ENCODE results near the gene TRAPPC3.
"Not testable (repeated sequence)": the region's sequence is repeated elsewhere in the genome, so short reads cannot be mapped to it uniquely, and the experiment has no call there.

The TRAPPC3 gene

GRCh38 chr1:36166136-36166535, 16.9 kb upstream of the TRAPPC3 start:
- DNase-seq, result no peak

DNA sequence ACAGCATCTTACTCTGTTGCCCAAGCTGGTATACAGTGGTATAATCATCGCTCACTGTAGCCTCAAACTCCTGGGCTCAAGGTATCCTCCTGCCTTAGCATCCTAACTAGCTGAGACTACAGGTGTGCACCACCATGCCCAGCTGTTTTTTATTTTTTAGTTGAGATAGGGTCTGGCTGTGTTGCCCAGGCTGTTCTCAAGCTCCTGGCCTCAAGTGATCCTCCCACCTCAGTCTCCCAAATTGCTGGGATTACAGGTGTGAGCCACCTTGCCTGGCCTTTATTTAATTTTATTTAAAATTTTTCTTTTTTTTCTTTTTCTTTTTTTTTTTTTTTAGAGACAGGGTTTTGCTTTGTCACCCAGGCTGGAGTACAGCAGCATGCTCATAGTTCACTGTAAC, 15.9 kb upstream of the TRAPPC3 start:
- no peak for DNase-seq

DNA sequence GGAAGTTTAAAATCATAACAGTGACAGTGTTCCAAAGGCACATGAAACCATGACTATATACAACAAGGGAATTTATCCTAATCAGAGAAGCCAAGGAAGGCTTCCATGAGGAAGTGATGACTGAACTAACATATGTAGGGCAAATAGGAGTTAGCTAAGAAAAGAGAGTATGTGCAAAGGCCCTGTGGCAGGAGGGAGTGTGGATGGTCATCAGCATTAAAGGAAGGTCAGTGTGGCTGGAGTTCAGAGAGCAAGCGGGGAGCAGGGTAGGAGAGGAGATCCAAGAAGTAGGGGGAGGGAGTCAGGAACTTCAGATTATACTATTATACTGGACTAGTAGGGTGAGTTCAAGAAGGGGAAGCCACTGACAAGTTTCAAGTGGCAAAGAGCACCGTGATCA, 15.1 kb upstream of the TRAPPC3 start:
- no peak for DNase-seq

DNA sequence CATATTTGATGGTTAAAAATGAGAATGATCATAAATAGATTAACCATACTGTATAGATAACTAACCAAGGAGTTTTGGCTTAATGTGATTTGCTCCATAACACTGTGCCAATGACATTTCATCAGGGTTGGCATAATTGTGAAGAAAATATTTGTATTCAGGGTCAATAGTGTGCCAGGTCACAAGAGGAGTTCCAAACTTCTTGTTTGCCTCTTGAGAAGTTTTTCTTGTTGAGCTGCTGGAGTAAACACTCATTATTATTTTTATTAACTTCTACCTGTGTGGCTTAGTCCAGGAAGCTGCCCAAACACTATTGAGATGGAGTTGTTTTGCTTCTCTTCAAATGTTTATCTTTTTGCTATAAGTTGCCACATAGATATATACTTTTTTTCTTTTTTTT, 14.1 kb upstream of the TRAPPC3 start:
- no peak for DNase-seq

GRCh38 chr1:36162680-36163239, 13.5 kb upstream of the TRAPPC3 start:
- no peak for DNase-seq

- DNase-seq, result no peak
These were observed 12.6 kb upstream of the TRAPPC3 start for GRCh38 chr1:36161641-36162531.

- DNase-seq, result peak; percentile 37
These were observed 11.7 kb upstream of the TRAPPC3 start for GRCh38 chr1:36160949-36161485.

- no peak for DNase-seq
These were observed 11.2 kb upstream of the TRAPPC3 start for GRCh38 chr1:36160388-36160948.

DNA sequence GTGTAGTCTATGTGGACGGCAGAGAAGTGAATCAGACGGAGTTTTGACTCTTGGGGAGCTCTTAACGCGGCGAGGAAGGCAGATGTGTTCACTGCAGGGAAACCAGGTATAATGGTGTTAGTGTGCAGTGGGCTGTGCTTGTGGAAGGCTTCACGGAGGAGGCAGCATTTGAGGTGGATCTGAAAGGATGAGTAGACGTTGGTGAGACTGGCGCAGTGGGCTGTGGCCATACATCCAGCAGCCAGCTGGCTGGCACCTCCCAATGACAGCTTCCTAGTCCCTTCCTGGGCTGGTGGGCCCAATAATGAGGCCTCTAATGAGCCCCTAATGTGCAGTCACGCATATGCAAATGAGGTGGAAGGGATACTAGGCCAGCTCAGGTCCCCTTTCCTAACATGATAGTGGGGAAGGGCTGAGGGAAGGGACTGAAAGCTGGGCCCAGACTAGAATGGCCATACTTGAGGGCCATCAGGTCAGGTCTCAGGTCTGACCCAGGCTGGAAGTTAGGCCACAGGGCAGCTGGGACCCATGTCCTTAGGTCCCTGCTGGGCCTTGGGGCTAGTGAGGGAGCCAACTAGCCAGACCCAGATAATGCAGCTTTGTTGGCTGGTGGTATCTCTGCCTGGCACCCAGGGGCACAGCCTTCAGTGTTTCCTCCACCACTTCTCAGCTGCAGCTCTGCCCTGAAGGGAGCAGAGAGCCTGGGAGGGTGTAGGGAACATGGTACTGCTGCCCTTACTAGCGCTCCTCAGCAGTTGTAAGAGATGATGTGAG, 10.5 kb upstream of the TRAPPC3 start:
- DNase-seq, result no peak

- not testable (repeated sequence) for DNase-seq
These were observed 9.6 kb upstream of the TRAPPC3 start for GRCh38 chr1:36158827-36159252.

DNA sequence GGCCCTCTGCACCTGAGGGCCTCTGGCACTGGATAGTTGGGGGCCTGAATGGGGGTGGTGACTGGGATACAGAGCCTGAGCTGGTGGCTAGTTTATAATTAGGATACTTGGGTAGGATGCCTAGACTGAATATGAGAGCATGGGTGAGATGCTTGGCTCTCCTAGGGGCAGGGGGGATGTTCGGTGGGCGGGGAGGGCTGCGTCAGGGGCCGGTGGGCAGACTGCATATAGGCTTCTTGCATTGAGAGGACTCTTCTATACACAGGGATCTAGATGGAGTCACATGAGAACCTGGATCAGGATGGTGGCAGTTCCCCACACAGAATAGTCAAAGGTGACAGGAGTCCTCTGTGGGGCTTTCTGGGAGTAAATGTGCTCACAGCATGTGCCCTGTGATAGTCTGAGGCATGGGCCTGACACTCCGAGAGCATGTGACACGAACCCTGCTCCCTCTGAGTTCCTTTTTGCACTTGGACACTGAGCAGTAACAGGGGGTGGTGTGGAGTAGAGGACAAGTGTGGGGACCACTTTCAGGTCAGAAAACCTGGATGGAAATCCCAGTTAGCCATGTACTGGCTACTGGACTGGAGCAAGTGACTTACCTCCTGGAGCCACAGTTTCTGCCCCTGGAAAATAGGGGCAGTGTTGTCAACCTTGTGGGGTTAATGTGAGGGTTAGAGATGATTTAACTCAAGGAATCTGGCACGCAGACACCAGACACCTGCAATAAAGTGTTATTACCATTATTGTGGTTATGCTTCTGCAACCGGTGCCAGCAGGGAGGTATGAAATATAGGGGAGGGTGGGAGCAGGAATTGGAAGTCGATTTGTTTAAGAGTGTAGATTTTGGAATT, 8.9 kb upstream of the TRAPPC3 start:
- no peak for DNase-seq

DNA sequence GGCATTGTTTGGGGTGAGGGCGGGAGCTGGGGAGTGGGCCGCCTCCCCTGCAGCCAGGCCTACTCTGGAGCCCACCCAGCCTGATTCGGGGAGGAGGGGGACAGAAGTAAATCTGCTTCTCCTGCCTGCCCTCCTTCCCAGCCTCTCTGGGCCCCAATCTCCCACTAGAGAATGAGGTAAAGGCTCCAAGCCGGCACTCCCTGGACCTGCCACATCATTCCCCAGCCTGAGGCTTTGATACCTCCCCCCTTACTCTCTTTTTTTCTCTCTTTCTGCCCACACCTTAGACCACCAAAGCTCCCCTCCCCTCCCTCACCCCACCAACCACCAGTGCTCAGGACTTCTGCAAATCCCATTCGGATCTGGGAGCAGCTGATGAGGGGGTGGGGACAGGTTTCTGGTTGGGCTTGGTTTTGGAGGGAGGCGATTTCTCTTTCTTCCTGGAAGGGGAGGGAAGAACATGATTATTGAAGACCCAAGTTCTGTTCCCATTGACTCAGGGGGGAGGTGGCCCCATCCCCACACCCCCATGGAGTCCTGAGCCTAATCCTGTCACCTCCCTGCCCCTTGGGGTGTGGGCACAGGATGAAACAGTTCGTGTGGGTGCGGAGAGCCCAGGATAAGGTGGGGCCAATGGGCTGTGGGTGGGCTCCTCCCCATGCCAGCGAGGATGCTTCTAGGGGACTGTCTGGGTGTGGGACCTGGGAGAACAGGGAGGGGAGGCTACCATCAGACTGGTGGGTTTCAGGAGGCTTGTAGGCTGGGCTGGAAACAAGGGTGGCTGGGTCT, 8.0 kb upstream of the TRAPPC3 start:
- DNase-seq, result no peak

DNA sequence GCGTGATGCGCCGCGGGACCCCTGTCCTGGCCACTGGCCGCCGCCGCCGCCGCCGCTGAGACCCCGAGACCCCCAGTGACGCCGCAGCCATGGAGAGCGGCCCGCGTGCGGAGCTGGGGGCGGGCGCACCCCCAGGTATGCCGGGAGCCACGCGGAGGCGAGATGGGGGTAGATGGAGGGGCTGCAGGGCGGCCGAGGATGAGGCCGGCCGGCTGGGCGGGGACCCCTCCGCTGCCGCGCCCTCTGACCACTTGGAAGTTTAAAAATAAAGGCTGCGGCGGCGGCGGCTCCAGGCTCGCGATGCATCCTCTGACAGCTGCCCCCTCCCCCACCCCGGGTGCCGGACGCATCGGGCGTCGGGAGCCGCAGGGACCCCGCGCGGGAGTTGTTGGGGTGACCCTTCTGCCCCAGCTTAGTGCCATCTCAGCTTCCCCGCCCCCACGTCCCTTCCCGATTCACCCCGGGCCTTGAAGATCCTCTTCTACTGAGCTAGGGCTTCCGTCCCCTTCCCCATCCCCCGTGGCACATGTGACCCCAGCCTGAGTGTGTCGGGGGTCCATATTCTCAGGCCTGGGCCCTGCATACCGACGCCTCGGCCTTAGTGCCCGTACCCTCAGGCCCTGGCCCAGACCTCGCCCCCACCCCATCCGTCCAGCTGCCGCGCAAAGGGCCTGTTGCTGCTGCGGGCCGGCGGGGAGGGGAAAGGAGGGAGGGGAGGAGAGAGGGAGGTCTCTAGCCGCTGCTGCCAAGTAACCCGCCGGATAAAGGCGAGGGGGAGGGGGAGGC, 7.2 kb upstream of the TRAPPC3 start:
- DNase-seq, result peak; percentile 34

GRCh38 chr1:36155408-36156328, 6.4 kb upstream of the TRAPPC3 start, which contains the start of gene MAP7D1:
Gene MAP7D1, plus strand, starts transcription at chr1:36156160. Its CDS starts 258 bp downstream, at chr1:36156418.
- peak; percentile 74 for DNase-seq

- DNase-seq, result no peak
These were observed 5.6 kb upstream of the TRAPPC3 start for GRCh38 chr1:36154765-36155407.

DNA sequence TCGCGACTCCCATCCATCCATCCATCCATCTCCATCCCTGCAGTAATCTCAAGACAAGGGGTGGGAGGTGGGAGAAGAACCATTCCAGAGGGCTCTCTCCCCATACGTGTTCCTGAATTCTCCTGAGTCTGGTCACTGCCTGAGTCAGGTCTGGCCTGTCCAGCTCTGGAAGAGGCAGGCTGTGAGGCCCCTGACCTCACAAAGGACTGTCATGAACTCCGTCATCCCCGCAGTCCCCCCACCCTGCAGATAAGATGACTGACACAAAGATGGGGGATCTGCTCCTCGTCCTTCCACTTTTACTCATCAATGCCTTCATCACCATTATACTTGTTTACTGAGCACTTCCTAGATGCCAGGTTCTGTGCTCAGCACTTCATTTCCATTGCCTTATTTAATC, 5.0 kb upstream of the TRAPPC3 start:
- DNase-seq, result no peak

GRCh38 chr1:36153476-36153875, 4.2 kb upstream of the TRAPPC3 start:
- no peak for DNase-seq

DNA sequence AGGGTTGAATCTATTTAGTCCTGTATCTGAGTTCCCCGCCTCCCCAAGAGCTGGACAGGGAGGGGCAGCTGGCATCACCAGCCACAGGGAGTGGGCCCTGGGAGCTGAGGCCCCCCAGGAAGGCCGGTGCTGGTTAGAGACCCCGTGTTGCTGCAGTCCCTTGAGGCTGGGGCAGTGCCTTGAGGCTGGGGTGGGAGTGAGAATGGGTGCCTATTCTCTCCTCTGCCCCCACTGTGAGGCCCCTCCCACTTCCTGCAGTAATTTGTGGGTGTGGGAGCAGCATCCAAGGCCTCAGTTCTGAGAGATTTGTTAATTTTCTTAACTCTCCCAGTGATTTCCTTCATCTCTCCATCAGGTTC, 2.5 kb upstream of the TRAPPC3 start:
- DNase-seq, result no peak

Data from KG1 (cell line).